H9 (cell line): ENCODE measurements around the gene ZNF106. TPM values are rescaled to one million over a fixed set of nuclear protein-coding genes. Genes with fewer than 3 reads are reported as not detected.

Experiments used
- DNase-seq: peaks from one replicate; pipeline ENCODE4 v3.0.0-alpha.2; 2017
- H2AFZ ChIP-seq: one replicate; pipeline ENCODE4 v1.6.1; 2013; ENCODE audit warnings: mild to moderate bottlenecking, low read length, control low read depth, moderate library complexity
- H2AK5ac ChIP-seq: 2 replicates; pipeline ENCODE4 v1.6.1; 2013; ENCODE audit warnings: low read length, control low read depth, mixed read lengths; ENCODE audit not compliant: insufficient read length
- H2BK120ac ChIP-seq: one replicate; pipeline ENCODE4 v1.6.1; 2013; ENCODE audit warnings: low read depth, mild to moderate bottlenecking, low read length, control low read depth, inconsistent platforms; ENCODE audit not compliant: poor library complexity, severe bottlenecking
- H2BK12ac ChIP-seq: 2 replicates; pipeline ENCODE4 v1.6.1; 2013; ENCODE audit warnings: low read length, control low read depth, mixed read lengths, low read depth; ENCODE audit not compliant: insufficient read length
- H2BK15ac ChIP-seq: 2 replicates; pipeline ENCODE4 v1.6.1; 2013; ENCODE audit warnings: low read depth, low read length, control low read depth
- H2BK20ac ChIP-seq: one replicate; pipeline ENCODE4 v1.6.1; 2013; ENCODE audit warnings: low read depth, mild to moderate bottlenecking, low read length, control low read depth, inconsistent platforms; ENCODE audit not compliant: poor library complexity, severe bottlenecking
- H2BK5ac ChIP-seq: 2 replicates; pipeline ENCODE4 v1.6.1; 2013; ENCODE audit warnings: low read length, control low read depth, mixed read lengths; ENCODE audit not compliant: insufficient read length
- H3K14ac ChIP-seq: 2 replicates; pipeline ENCODE4 v1.6.1; 2013; ENCODE audit warnings: low read length, control low read depth; ENCODE audit not compliant: insufficient read depth
- H3K18ac ChIP-seq: 2 replicates; pipeline ENCODE4 v1.6.1; 2013; ENCODE audit warnings: low read depth, mild to moderate bottlenecking, mixed read lengths, low read length, control low read depth; ENCODE audit not compliant: insufficient read length
- H3K23ac ChIP-seq: 2 replicates; pipeline ENCODE4 v1.6.1; 2013; ENCODE audit warnings: low read length, control low read depth, mixed read lengths, low read depth; ENCODE audit not compliant: insufficient read length
- H3K23me2 ChIP-seq: 2 replicates; pipeline ENCODE4 v1.6.1; 2013; ENCODE audit warnings: low read depth, mild to moderate bottlenecking, mixed read lengths, low read length, control low read depth; ENCODE audit not compliant: insufficient read length, poor library complexity, severe bottlenecking
- H3K27ac ChIP-seq: 2 replicates; pipeline ENCODE4 v1.5.1; 2013; ENCODE audit warnings: low read length, control low read depth, mixed read lengths, low read depth; ENCODE audit not compliant: insufficient read length
- H3K27me3 ChIP-seq: 2 replicates; pipeline ENCODE4 v1.6.1; 2013; ENCODE audit warnings: low read length, control low read depth, inconsistent platforms; ENCODE audit not compliant: insufficient read depth
- H3K4ac ChIP-seq: 2 replicates; pipeline ENCODE4 v1.6.1; 2013; ENCODE audit warnings: low read depth, mild to moderate bottlenecking, control low read depth, inconsistent platforms, low read length, moderate library complexity
- H3K4me1 ChIP-seq: 2 replicates; pipeline ENCODE4 v1.6.1; 2013; ENCODE audit warnings: low read length, control low read depth, inconsistent platforms; ENCODE audit not compliant: insufficient read depth
- H3K4me2 ChIP-seq: 2 replicates; pipeline ENCODE4 v1.6.1; 2013; ENCODE audit warnings: low read length, control low read depth, mixed read lengths; ENCODE audit not compliant: insufficient read length, insufficient read depth
- H3K56ac ChIP-seq: 2 replicates; pipeline ENCODE4 v1.6.1; 2013; ENCODE audit warnings: low read depth, mild to moderate bottlenecking, mixed read lengths, low read length, control low read depth; ENCODE audit not compliant: insufficient read length
- H3K79me1 ChIP-seq: 2 replicates; pipeline ENCODE4 v1.6.1; 2013; ENCODE audit warnings: low read depth, mild to moderate bottlenecking, moderate library complexity, low read length, control low read depth, inconsistent platforms; ENCODE audit not compliant: insufficient read depth, poor library complexity, severe bottlenecking
- H3K79me2 ChIP-seq: 2 replicates; pipeline ENCODE4 v1.6.1; 2013; ENCODE audit warnings: low read length, control low read depth, inconsistent platforms; ENCODE audit not compliant: insufficient read depth
- H3K9ac ChIP-seq: 2 replicates; pipeline ENCODE4 v1.6.1; 2013; ENCODE audit warnings: low read length, control low read depth, mixed read lengths; ENCODE audit not compliant: insufficient read length; ENCODE audit errors: extremely low read depth
- H3K9me3 ChIP-seq: one replicate; pipeline ENCODE4 v1.6.1; 2013; ENCODE audit warnings: low read depth, low read length, inconsistent platforms; ENCODE audit not compliant: control insufficient read depth
- H3T11ph ChIP-seq: one replicate; pipeline ENCODE4 v1.6.1; 2013; ENCODE audit warnings: mild to moderate bottlenecking, low read length, control low read depth, inconsistent platforms
- H4K20me1 ChIP-seq: one replicate; pipeline ENCODE4 v1.6.1; 2013; ENCODE audit not compliant: control insufficient read depth, insufficient read length, insufficient read depth
- H4K5ac ChIP-seq: 2 replicates; pipeline ENCODE4 v1.6.1; 2013; ENCODE audit warnings: low read depth, mild to moderate bottlenecking, mixed read lengths, low read length, control low read depth; ENCODE audit not compliant: insufficient read length
- H4K8ac ChIP-seq: replicated peaks from 2 replicates; pipeline ENCODE4 v1.6.1; 2013; ENCODE audit warnings: low read length, control low read depth, mixed read lengths, low read depth; ENCODE audit not compliant: insufficient read length
- H4K91ac ChIP-seq: 2 replicates; pipeline ENCODE4 v1.6.1; 2013; ENCODE audit warnings: low read depth, mild to moderate bottlenecking, moderate library complexity, mixed read lengths, low read length, control low read depth; ENCODE audit not compliant: insufficient read length
- H3K27ac Mint-ChIP-seq, 3 experiments: 2 replicates in 2 of 3; 3 replicates in 1 of 3; pipeline ENCODE4 v1.8.0; 2020 to 2021; ENCODE audit warnings: mixed read lengths in 3 of 3, mild to moderate bottlenecking in 1 of 3, moderate library complexity in 1 of 3
- H3K27me3 Mint-ChIP-seq: 2 replicates; pipeline ENCODE4 v1.8.0; 2021; ENCODE audit warnings: low read depth, mild to moderate bottlenecking, moderate library complexity, mixed read lengths
- H3K36me3 Mint-ChIP-seq, 3 experiments: 2 replicates in 2 of 3; 3 replicates in 1 of 3; pipeline ENCODE4 v1.8.0; 2020 to 2021; ENCODE audit warnings: low read depth in 3 of 3, mixed read lengths in 3 of 3; ENCODE audit not compliant: insufficient read depth in 1 of 3
- H3K4me1 Mint-ChIP-seq, 2 experiments: 2 replicates each; pipeline ENCODE4 v1.8.0; 2020; ENCODE audit warnings: mixed read lengths in 2 of 2
- H3K4me3 Mint-ChIP-seq, 2 experiments: 2 replicates in 1 of 2; 3 replicates in 1 of 2; pipeline ENCODE4 v1.8.0; 2020 to 2021; ENCODE audit warnings: mild to moderate bottlenecking in 2 of 2, mixed read lengths in 2 of 2, moderate library complexity in 1 of 2
- H3K9me3 Mint-ChIP-seq, 2 experiments: 2 replicates in 1 of 2; 3 replicates in 1 of 2; pipeline ENCODE4 v1.8.0; 2020; ENCODE audit warnings: mild to moderate bottlenecking in 2 of 2, mixed read lengths in 2 of 2, moderate library complexity in 1 of 2
- CTCF ChIP-seq: fragments of 200-600 bp; sonication (generic); conservative IDR thresholded peaks from 3 replicates; pipeline ENCODE4 v1.8.0; 2021; ENCODE audit warnings: antibody characterized with exemption, mild to moderate bottlenecking
- WGBS: extraction: QIAGEN DNeasy Blood & Tissue Kit; methylation state at CpG from one replicate; pipeline ENCODE4 v1.1.7; 2013; ENCODE audit warnings: missing lambda C conversion rate, low lambda C conversion rate, mixed read lengths; ENCODE audit not compliant: insufficient read length; ENCODE audit errors: extremely low coverage; 5-methylcytosine and 5-hydroxymethylcytosine counted together
- total RNA-seq: library from RNA; stranded (reverse); gene quantifications from 2 replicates; pipeline ENCODE4 v1.2.1, GENCODE V29; 2021

The ZNF106 gene
- total RNA-seq, 1 experiment from 2014 or later, result 55.0 TPM

GRCh38 chr15:42461261-42461660 is 29.7 kb downstream of the ZNF106 start:
- no peak overlapping the region for H3K23ac ChIP-seq
- H3K9me3 ChIP-seq, result no peaks in the 10 kb centered on the region
- no peak overlapping the region for H2BK15ac ChIP-seq
- H2AK5ac ChIP-seq, result no peak overlapping the region
- peaks cover 2% of the 10 kb centered on the region; the same call in 1 of the 2 replicates for H3K4me1 ChIP-seq
- no peak overlapping the region for H4K91ac ChIP-seq
- no peak for DNase-seq
- H3T11ph ChIP-seq, result no peak overlapping the region
- H3K4me2 ChIP-seq, result no peak overlapping the region
- no peak overlapping the region for H2AFZ ChIP-seq
- Mint-ChIP-seq H3K27ac (no peak overlapping the region), H3K36me3 (peaks cover 4 to 19% (median 11%) of the 10 kb centered on the region in 3 experiments), H3K4me1 (peaks cover 17% of the 10 kb centered on the region in 2 experiments), H3K4me3 (no peak overlapping the region), H3K9me3 (no peaks in the 10 kb centered on the region; a peak in 1 of 5 replicates), H3K27me3 (no peaks in the 10 kb centered on the region)
- H3K56ac ChIP-seq, result no peak overlapping the region
- H3K9ac ChIP-seq, result no peak overlapping the region
- H2BK12ac ChIP-seq, result no peak overlapping the region
- no peak overlapping the region for H3K18ac ChIP-seq
- no peak overlapping the region for H4K5ac ChIP-seq
- H4K8ac ChIP-seq, result no peak overlapping the region
- no peaks in the 10 kb centered on the region for H4K20me1 ChIP-seq
- no peaks in the 10 kb centered on the region for H3K79me1 ChIP-seq
- H3K4ac ChIP-seq, result no peak overlapping the region
- H2BK20ac ChIP-seq, result no peak overlapping the region
- WGBS, result no CpG with 5 or more reads among the region's 3 CpGs
- no peak overlapping the region for H3K14ac ChIP-seq
- no peak overlapping the region for H2BK120ac ChIP-seq
- no peak for TF ChIP-seq CTCF
- no peaks in the 10 kb centered on the region for H3K27me3 ChIP-seq
- H2BK5ac ChIP-seq, result no peak overlapping the region
- no peaks in the 10 kb centered on the region for H3K23me2 ChIP-seq
- no peaks in the 10 kb centered on the region for H3K79me2 ChIP-seq
- H3K27ac ChIP-seq, result no peak overlapping the region
